LNCAP (cell line): ENCODE results near the gene SLX4IP.

Experiments
- TF ChIP-seq, protein P1 (sequence below): fragments of 450-650 bp; IDR thresholded peaks from 2 replicates; pipeline ENCODE4 v1.5.1; 2017; ENCODE audit warnings: mild to moderate bottlenecking

Gene SLX4IP

GRCh38 chr20:10668677-10669368 lies 233.7 kb downstream of the SLX4IP start:
- TF ChIP-seq, protein P1, sequence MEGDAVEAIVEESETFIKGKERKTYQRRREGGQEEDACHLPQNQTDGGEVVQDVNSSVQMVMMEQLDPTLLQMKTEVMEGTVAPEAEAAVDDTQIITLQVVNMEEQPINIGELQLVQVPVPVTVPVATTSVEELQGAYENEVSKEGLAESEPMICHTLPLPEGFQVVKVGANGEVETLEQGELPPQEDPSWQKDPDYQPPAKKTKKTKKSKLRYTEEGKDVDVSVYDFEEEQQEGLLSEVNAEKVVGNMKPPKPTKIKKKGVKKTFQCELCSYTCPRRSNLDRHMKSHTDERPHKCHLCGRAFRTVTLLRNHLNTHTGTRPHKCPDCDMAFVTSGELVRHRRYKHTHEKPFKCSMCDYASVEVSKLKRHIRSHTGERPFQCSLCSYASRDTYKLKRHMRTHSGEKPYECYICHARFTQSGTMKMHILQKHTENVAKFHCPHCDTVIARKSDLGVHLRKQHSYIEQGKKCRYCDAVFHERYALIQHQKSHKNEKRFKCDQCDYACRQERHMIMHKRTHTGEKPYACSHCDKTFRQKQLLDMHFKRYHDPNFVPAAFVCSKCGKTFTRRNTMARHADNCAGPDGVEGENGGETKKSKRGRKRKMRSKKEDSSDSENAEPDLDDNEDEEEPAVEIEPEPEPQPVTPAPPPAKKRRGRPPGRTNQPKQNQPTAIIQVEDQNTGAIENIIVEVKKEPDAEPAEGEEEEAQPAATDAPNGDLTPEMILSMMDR, result no peak

DNA sequence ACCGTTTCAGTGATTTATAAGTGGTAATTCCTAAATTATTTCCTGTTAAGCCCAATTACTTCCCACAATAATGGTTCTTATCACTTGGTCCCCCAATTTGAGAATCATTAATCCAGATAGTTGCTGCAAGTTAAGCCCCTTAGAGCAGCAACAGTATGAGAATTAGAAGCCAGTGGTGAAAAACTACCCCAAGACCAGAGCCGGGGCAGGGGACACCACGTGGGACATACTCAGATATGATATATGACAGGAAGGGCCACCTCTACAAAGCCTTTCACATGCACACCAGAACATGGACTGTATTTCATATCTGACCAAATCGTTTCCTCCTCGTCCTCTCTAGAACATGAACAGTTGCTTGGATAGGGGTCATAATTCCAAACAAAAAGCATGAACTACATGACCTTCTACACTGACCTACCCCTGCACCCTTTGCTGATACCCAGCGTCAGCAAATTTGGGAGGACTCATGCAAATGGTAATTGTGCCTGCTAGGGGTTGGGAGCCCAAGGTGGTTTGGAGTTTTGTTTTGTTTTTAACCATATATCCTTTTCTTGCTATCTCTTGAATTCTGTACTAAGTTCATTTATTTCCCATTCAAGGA lies 234.8 kb downstream of the SLX4IP start:
- TF ChIP-seq, protein P1, result no peak

DNA sequence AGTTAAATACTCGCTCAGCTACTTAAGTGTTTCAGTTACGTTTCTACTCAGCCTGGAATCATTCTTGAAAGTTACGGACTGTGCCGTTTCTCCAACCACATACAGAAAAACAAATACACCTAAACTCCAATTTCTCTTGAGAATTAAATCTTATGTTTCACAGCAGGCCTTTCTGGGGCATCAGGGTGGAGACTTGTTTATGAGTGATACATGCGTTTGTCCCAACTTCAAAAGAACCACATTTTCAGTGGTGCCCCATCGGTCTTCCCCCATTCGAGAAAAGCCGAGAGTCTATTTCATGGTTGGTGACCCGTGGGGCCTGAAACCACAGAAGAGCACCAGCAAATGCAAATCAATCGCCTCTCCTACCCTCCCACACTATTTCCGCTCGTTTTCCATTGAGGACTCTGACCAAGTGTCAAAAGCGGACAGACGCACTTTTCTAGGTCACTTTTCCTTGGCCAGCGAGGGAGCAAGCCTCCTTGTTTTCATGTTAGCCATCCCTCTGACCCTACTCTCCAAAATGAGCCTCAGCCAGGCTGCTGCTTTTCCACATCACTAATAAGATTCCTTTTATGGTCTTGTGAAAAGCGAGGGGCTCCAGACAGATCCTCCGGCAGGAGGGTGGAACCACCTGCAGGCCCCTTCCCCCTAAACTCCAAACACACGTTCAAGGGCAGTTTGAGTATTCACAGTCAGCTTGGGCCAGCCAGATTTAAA lies 235.6 kb downstream of the SLX4IP start:
- TF ChIP-seq, protein P1, result no peak

GRCh38 chr20:10671221-10671918 lies 236.3 kb downstream of the SLX4IP start:
- TF ChIP-seq, protein P1, result no peak

- TF ChIP-seq, protein P1, result no peak
Observed at GRCh38 chr20:10671919-10672623, 237.0 kb downstream of the SLX4IP start.

- TF ChIP-seq, protein P1, result no peak
Observed at GRCh38 chr20:10672624-10673127, 237.6 kb downstream of the SLX4IP start.
